Subcutaneous adipose tissue (tissue), 4 donors: ENCODE data around the gene FZR1. TPM values are rescaled to one million over a fixed set of nuclear protein-coding genes. Genes with fewer than 3 reads are reported as not detected.

ENCODE experiments used
- CTCF ChIP-seq: fragments of 450-650 bp; IDR thresholded peaks from one replicate; pipeline ENCODE4 v1.5.1; 2016; ENCODE audit warnings: low read depth, mild to moderate bottlenecking, control low read depth, antibody characterized with exemption, moderate library complexity
- total RNA-seq, 4 donors: library from RNA; depleted of rRNA; stranded (reverse); fragments of >200 nt; gene quantifications; one replicate each; pipeline ENCODE4 v1.1.0, GENCODE V29; 2016

Gene FZR1
- total RNA-seq, 4 donors from 2014 or later: 8.2 to 28.3 (median 13.0) TPM

- TF ChIP-seq CTCF: no peak
Measured at GRCh38 chr19:3544058-3544376, 37.9 kb downstream of the FZR1 start.

- TF ChIP-seq CTCF: no peak
Measured at GRCh38 chr19:3544742-3545668, 38.9 kb downstream of the FZR1 start.

- TF ChIP-seq CTCF: no peak
Measured at GRCh38 chr19:3545669-3546034, 39.5 kb downstream of the FZR1 start.

GRCh38 chr19:3546119-3546518, 40.0 kb downstream of the FZR1 start:
- no peak for TF ChIP-seq CTCF

- no peak for TF ChIP-seq CTCF
Measured at GRCh38 chr19:3547301-3547731, 41.2 kb downstream of the FZR1 start.

- no peak for TF ChIP-seq CTCF
Measured at GRCh38 chr19:3547767-3548282, 41.7 kb downstream of the FZR1 start.

GRCh38 chr19:3548606-3549005, 42.5 kb downstream of the FZR1 start:
- TF ChIP-seq CTCF: no peak
